ENCODE results near the gene PRRX2.

PRRX2 gene

DNA sequence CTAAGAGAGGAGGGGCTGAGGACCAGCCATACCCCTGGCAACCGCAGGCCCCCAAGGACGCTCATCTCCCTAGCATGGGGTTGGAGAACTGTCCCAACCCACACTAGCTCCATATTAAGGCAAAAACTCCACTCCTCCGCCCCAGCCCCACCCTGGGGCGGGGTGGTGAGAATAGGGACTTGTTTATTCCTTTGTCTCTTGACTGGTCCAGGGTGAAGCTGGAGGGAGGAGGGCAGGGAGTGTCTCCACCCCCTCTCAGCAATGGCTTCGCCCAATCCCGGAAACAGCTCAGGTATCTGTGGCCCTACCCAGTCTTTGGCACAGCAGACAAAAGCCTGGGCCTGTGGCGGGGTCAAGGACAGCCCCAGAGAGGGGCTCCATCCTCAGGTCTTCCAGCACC lies 16.9 kb downstream of the PRRX2 start:
- DNase-seq = no peak

GRCh38 chr9:129685220-129685932 lies 19.9 kb downstream of the PRRX2 start:
- no peak for DNase-seq

DNA sequence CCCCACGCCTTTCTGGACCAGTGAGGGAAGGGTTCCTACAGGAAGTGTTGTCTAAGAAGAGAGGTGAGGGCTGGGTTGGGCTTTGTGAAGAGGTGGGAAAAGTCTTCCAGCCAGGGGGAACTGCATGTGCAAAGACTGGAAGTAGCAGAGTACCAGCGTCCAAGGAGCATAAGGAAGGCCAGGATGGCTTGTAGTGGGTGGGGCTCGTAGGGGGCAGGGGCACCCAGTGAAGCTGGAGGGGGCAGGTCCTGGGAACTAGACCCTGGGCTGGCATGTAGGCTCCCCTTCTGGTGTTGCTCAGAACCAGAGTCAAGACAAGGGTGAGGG lies 20.4 kb downstream of the PRRX2 start:
- DNase-seq = no peak

DNA sequence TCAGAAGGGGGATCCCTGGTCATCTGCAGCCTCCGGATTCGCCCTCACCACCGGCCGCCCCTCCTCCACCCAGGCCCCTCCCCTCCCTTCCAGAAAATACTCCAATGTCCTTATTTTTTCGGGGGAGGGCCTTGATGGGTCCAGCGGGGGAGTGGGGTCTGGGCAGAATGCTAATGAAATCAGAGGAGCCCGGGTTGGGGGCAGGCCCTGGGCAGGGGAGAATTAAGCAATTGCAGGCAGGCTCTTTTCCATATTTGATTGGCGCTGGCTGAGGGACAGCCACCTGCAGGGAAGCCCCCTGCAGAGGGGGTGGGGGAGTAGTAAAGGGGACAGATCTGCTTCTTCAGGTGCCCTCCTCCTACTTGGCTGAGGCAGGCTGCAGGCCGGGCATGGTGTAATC lies 21.3 kb downstream of the PRRX2 start:
- DNase-seq = no peak

DNA sequence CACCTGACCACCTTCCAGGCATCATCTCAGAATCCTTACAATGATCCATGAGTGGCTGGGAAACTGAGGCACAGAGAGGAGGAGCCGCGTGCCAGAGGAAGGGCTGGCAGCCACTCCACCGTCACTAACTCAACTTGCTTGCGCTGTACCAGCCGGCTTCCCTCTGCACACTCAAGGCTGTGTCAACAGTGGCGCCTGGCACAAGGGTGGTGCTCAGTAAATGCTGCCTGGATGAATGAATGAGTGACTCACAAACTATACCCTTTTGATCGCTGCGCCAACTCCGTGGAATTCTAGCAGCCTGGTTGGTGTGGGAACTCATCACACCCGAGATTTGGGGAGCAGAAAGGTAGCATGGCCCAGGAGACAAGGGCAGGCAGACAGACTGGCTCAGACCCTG lies 21.9 kb downstream of the PRRX2 start:
- no peak for DNase-seq

DNA sequence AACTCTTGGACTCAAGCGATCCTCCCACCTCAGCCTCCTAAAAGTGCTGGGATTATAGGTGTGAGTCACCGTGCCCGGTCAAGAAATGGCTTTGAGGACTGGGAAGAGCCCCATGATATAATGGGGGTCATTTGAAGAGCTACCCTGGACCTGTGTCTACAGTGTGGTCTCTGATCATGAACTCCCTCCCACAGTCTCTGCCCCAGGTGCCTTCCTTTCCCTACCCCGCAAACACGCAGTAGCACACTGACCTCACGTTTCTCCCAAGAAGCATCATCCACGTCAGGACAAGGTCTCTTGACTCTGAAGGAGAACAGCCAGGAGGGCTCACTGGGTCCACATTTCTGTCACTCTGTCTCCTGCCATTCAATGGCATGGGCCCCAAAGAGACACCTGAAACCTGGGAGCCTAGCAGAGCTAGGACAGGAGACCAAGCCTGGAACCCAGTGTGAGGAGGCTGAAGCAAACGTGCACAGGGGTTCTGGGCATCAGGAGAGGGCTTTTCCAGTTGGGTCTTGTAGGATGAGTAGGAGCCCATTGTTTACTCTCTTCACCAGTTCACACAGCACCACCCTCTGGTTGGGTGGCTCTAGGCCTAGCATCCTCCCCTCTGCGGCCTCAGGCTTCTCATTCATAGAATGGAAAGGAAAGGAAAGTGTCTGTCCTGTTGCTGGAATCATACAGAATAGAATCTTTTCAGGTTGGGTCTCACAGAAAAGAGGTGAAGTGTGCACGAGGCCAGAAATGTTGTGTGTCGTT lies 23.0 kb downstream of the PRRX2 start:
- DNase-seq = no peak

DNA sequence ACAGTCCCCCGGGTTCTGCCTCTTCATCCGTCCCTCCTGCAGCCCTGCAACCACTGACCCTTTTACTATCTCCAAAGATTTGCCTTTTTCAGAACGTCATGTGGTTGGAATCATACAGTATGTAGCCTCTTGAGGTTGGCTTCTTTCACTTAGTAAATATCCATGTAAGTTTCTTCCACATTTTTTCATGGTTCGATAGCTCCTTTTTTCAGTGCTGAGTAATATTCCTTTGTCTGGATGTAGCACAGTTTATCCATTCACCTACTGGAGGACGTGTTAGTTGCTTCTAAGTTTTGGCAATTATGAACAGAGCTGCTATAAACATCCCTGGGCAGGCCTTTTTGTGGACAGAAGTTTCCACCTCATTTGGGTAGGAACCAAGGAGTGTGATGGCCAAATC lies 27.1 kb downstream of the PRRX2 start:
- DNase-seq = no peak

DNA sequence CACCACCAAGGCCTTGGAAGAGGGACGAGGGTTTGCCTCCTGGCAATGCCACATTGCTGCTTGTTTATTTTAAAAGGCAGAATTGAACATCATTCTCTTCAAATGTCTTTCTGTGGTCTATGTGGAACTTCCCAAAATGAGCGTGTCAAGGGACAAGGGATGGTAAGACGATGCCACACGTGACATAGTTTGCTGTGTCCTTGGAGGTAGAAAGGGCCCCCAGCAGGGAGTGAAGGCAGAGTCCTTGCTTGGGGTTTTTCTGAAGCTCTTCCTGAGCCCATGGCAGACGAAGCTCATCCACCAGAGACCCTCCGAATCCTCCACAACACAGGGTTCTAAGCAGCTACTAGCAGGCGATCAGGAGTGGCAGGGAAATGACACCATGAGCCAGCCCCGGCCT lies 28.3 kb downstream of the PRRX2 start:
- no peak for DNase-seq

- DNase-seq = peak; percentile 60
Observed at GRCh38 chr9:129694243-129694646, 28.8 kb downstream of the PRRX2 start.

- no peak for DNase-seq
Observed at GRCh38 chr9:129695870-129696269, 30.4 kb downstream of the PRRX2 start.

- peak; percentile 73 for DNase-seq
Observed at GRCh38 chr9:129696944-129697655, 31.7 kb downstream of the PRRX2 start.

DNA sequence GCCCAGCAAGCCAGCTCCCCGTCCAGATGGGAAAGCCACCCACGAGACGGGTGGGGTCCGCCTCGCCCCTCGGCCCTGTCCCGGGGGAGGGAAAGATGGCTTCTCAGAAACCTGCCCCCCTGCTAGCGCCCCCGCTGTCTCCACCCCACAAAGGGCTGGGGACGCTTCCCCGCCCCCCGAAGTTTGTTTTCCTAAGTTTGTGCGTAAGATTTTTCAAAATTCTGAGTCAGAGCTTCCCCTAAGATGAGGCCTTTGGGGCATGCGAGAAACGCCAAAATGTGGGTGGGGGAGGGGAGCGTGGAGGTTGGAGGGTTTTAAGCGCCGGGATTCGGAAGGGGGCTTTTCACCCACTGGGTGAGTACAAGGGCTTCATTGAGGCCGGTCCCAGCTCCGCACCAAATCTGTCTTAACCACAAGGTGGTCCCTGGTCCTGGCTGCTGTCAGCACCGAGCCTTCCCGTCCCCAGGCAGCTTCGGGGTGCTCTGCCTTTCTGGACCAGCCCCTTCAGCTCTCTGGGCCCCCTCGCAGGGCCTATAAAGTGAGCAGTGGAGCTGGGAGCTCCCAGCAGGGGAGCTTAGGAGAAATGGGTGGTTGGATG lies 32.3 kb downstream of the PRRX2 start:
- peak; percentile 78 for DNase-seq

- peak; percentile 58 for DNase-seq
Observed at GRCh38 chr9:129698254-129698757, 32.9 kb downstream of the PRRX2 start.

GRCh38 chr9:129701054-129701453 lies 35.6 kb downstream of the PRRX2 start:
- DNase-seq = no peak

DNA sequence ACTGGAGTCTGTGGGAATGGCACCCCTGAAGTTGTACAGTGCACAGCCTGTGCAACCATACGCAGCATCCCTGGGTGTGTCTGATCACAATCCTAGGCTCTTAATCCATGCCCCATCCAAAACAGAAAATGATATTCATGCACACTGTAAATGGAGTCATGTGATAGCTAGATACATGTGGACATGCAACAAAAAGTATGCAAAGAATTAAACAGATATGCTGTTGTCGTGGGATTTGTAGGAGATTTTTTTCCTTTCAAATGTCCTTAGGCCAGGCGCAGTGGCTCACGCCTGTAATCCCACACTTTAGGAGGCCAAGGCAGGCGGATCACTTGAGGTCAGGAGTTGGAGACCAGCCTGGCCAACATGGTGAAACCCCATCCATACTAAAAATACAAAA lies 36.1 kb downstream of the PRRX2 start:
- no peak for DNase-seq

GRCh38 chr9:129702589-129703520 lies 37.4 kb downstream of the PRRX2 start:
- DNase-seq = peak; percentile 67

DNA sequence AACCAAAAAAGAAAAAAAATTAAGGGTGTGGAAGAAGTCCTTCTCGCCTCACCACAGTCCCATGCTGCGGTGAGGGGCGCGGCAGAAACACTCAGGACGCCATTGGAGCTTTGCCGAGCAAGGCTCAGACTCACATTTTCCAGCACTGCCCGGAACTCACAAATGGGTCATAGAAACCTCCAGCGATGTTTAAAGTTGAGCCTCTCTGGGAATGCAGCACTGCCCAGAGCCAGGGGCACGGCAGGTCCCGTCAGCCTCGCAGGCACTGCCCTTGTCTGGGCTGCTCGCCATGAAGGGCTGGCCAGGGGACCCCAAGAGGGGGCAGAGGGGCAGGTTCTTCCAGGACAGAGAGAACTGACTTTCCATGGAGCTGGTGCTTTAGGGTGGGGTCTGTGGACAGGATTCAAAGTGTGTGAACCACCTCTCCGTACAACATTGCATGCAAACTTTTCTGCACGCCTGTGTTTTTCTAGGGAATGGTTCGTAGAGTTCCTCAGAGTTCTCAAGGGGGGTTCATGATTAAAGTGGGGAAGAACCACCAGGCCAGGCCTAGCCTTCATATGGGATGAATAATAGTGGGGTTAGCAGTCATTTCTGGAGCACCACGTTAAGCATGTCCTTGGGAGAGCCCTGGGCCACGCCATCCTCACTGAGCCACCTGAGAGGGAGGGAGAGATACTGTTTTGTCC lies 38.4 kb downstream of the PRRX2 start:
- peak; percentile 87 for DNase-seq

DNA sequence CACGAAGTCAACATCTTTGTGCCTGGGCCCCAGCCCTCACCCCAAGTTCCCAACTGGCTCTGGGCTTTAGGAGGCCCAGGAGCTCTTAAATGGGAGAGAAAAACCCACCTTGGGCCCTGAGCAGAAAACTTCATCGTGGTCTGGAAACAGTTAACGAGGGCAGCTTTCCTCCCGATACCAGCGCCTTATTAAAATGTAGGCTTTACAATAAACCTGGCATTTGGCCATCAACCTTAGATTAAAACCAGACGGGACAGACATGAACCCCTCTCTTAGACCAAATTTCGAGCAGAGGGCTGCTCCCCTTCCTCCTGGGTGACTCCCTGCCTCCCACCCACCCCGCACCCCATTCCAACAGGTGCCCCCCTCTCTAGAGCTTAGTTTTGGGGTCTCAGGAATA lies 39.4 kb downstream of the PRRX2 start:
- DNase-seq = no peak

DNA sequence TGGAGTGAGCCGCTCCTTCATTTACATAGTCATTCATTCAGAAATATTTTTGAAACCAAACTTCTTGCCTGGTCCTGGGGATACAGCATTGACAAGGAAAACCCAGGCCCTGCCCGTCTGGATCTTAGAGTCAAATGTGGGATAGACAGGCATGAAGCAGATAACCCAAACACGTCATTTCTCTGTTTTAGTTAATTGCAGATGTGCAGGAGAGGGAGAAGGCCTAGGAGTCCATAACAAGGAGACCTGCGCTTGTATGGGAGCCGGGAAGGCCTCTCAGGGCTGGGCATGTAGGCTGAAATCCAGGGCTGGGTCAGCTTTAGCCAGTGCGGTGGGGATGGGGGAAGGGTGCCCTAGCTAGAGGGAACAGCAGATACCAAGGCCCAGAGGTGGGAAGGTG lies 43.3 kb downstream of the PRRX2 start:
- no peak for DNase-seq

- no peak for DNase-seq
Observed at GRCh38 chr9:129709438-129710168, 44.2 kb downstream of the PRRX2 start.

DNA sequence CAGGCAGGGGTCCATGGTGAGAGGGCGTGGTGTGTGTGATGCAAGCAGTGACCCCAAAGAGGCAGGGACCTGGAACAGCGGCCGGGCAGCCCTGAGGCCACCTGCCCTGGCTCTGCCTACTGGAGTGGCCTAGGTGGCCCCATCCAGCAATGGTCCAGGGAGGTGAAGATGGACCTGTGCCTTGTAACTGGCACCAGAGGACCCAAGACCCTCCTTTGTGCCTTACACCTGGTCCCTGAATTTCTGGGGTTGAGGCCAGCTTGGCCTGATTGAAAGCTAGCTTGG lies 44.7 kb downstream of the PRRX2 start:
- no peak for DNase-seq

Data from left hindlimb (tissue), 1 donor.